ENCODE measurements around the gene GLIS1. TPM values are rescaled to one million over a fixed set of nuclear protein-coding genes. Genes with fewer than 3 reads are reported as not detected.

GLIS1 gene
- total RNA-seq, 1 experiment from 2014 or later, result 0.28 TPM

- no peak overlapping the region for H3K56ac ChIP-seq (ENCODE audit: insufficient read length, low read depth, low read length)
- H2BK120ac ChIP-seq (ENCODE audit: low read depth, low read length, poor library complexity, severe bottlenecking), result no peak overlapping the region
- no peak overlapping the region for H3T11ph ChIP-seq (ENCODE audit: low read length)
- no peak overlapping the region; a peak in 1 of 7 replicates for H3K27ac Mint-ChIP-seq
- no CpG with 5 or more reads among the region's 3 CpGs for WGBS (ENCODE audit: extremely low coverage, insufficient read length, low lambda C conversion rate)
- no peaks in the 10 kb centered on the region for H3K27me3 ChIP-seq (ENCODE audit: insufficient read depth, low read length)
- no peak overlapping the region for H3K23ac ChIP-seq (ENCODE audit: insufficient read length, low read depth, low read length)
- H3K79me2 ChIP-seq (ENCODE audit: insufficient read depth, low read length), result no peaks in the 10 kb centered on the region
- H2AK5ac ChIP-seq (ENCODE audit: insufficient read length, low read length), result no peak overlapping the region
- H3K27ac ChIP-seq (ENCODE audit: insufficient read length, low read depth, low read length), result no peak overlapping the region
- H3K9me3 ChIP-seq (ENCODE audit: control insufficient read depth, low read depth, low read length), result no peaks in the 10 kb centered on the region
- no peak overlapping the region for H2BK20ac ChIP-seq (ENCODE audit: low read depth, low read length, poor library complexity, severe bottlenecking)
- no peak for DNase-seq
- H4K5ac ChIP-seq (ENCODE audit: insufficient read length, low read depth, low read length), result no peak overlapping the region
- H3K4me3 Mint-ChIP-seq, result no peak overlapping the region
- H3K4me1 Mint-ChIP-seq, result peaks cover 0 to 10% of the 10 kb centered on the region in 2 experiments; a peak in 1 of 4 replicates
- no peak overlapping the region for H3K18ac ChIP-seq (ENCODE audit: insufficient read length, low read depth, low read length)
- no peak overlapping the region for H4K8ac ChIP-seq (replicated peaks; ENCODE audit: insufficient read length, low read depth, low read length)
- no peaks in the 10 kb centered on the region for H3K23me2 ChIP-seq (ENCODE audit: insufficient read length, low read depth, low read length, poor library complexity, severe bottlenecking)
- H2BK12ac ChIP-seq (ENCODE audit: insufficient read length, low read depth, low read length), result no peak overlapping the region
- no peak overlapping the region for H2BK15ac ChIP-seq (ENCODE audit: low read depth, low read length)
- no peaks in the 10 kb centered on the region for H3K4me1 ChIP-seq (ENCODE audit: insufficient read depth, low read length)
- H3K14ac ChIP-seq (ENCODE audit: insufficient read depth, low read length), result no peak overlapping the region
- no peak overlapping the region for H2AFZ ChIP-seq (ENCODE audit: low read length)
- no peak overlapping the region for H2BK5ac ChIP-seq (ENCODE audit: insufficient read length, low read length)
- H3K9me3 Mint-ChIP-seq, result no peaks in the 10 kb centered on the region
- H3K9ac ChIP-seq (ENCODE audit: extremely low read depth, insufficient read length, low read length), result no peak overlapping the region
- H3K79me1 ChIP-seq (ENCODE audit: insufficient read depth, low read depth, low read length, poor library complexity, severe bottlenecking), result no peaks in the 10 kb centered on the region
- H3K36me3 Mint-ChIP-seq (ENCODE audit: insufficient read depth in 1 of 3, low read depth in 3 of 3), result peaks cover 8 to 43% (median 18%) of the 10 kb centered on the region in 3 experiments; a peak in 6 of 7 replicates
- H4K91ac ChIP-seq (ENCODE audit: insufficient read length, low read depth, low read length), result no peak overlapping the region
- no peaks in the 10 kb centered on the region for H4K20me1 ChIP-seq (ENCODE audit: control insufficient read depth, insufficient read depth, insufficient read length)
- H3K4me2 ChIP-seq (ENCODE audit: insufficient read depth, insufficient read length, low read length), result no peak overlapping the region
- H3K27me3 Mint-ChIP-seq (ENCODE audit: low read depth), result no peaks in the 10 kb centered on the region
- H3K4ac ChIP-seq (ENCODE audit: low read depth, low read length), result no peak overlapping the region
- TF ChIP-seq, protein P1, sequence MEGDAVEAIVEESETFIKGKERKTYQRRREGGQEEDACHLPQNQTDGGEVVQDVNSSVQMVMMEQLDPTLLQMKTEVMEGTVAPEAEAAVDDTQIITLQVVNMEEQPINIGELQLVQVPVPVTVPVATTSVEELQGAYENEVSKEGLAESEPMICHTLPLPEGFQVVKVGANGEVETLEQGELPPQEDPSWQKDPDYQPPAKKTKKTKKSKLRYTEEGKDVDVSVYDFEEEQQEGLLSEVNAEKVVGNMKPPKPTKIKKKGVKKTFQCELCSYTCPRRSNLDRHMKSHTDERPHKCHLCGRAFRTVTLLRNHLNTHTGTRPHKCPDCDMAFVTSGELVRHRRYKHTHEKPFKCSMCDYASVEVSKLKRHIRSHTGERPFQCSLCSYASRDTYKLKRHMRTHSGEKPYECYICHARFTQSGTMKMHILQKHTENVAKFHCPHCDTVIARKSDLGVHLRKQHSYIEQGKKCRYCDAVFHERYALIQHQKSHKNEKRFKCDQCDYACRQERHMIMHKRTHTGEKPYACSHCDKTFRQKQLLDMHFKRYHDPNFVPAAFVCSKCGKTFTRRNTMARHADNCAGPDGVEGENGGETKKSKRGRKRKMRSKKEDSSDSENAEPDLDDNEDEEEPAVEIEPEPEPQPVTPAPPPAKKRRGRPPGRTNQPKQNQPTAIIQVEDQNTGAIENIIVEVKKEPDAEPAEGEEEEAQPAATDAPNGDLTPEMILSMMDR (conservative IDR thresholded peaks at IDR 0.05), result no peak
These were observed 27.3 kb upstream of the GLIS1 start for GRCh38 chr1:53766194-53766742.
